K562 (cell line): ENCODE data around the gene CREB3L1. TPM values are rescaled to one million over a fixed set of nuclear protein-coding genes. Genes with fewer than 3 reads are reported as not detected.

Experiments
- ATAC-seq: fragments of 200-7000 bp; cut with Tn5 transposase; 3 replicates; pipeline ENCODE4 v1.9.1; 2020; ENCODE audit warnings: moderate library complexity
- BruUV-seq: library from RNA; stranded (reverse); fragments of 400-500 nt; replicated peaks from 2 replicates; lab custom pipeline; 2021; lab: Mats Ljungman, UMichigan
- CTCF ChIA-PET: fragments of 300-600 bp; formaldehyde crosslinking; extraction: SDS; loops from one replicate; lab custom pipeline; 2021; ENCODE audit warnings: low intra/inter-chr PET ratio; lab: Yijun Ruan, JAX
- POLR2A ChIA-PET: fragments of 300-600, 350-650 bp; sonication (Branson Sonifier 250); formaldehyde crosslinking; extraction: SDS; loops from one replicate; lab custom pipeline; 2021; ENCODE audit warnings: antibody characterized with exemption, inconsistent platforms; lab: Yijun Ruan, JAX
- DNase-seq, 4 experiments: peaks; one replicate each; pipeline versions ENCODE4 v3.0.0 to v3.0.0-alpha.2; 2011 to 2018; ENCODE audit warnings: low spot score in 3 of 4, mixed read lengths in 3 of 4; ENCODE audit errors: extremely low read depth in 1 of 4
- FAIRE-seq: peaks from 2 replicates; lab custom pipeline; 2011; peaks lifted over from hg19 to GRCh38; lab: Jason Lieb, UNC
- H2AFZ ChIP-seq: 2 replicates; pipeline ENCODE4 v1.6.0; 2011; ENCODE audit warnings: low read depth, low read length, control low read depth, inconsistent platforms
- H3K27ac ChIP-seq: fragments of 200-600 bp; 3 replicates; pipeline ENCODE4 v1.8.0; 2011; ENCODE audit warnings: low read depth, mild to moderate bottlenecking, control low read depth, inconsistent platforms, low read length, moderate library complexity, mixed read lengths; ENCODE audit errors: extremely low read depth
- H3K27me3 ChIP-seq, 2 experiments: fragments of 300-600 bp in 1 of 2; 2 replicates in 1 of 2; 3 replicates in 1 of 2; pipeline versions ENCODE4 v1.6.0 to v1.8.0; 2011; ENCODE audit warnings: inconsistent platforms in 2 of 2, low read length in 2 of 2, mild to moderate bottlenecking in 1 of 2, mixed read lengths in 1 of 2, moderate library complexity in 1 of 2; ENCODE audit not compliant: control insufficient read depth in 2 of 2, insufficient read depth in 2 of 2
- H3K36me3 ChIP-seq: fragments of 300-600 bp; 3 replicates; pipeline ENCODE4 v1.8.0; 2011; ENCODE audit warnings: mild to moderate bottlenecking, low read length, inconsistent platforms; ENCODE audit not compliant: control insufficient read depth, insufficient read depth
- H3K4me1 ChIP-seq, 2 experiments: fragments of 200-600 bp in 1 of 2; replicated peaks in 1 of 2; 2 replicates in 1 of 2; 3 replicates in 1 of 2; pipeline versions ENCODE4 v1.5.1 to v1.8.0; 2011; ENCODE audit warnings: inconsistent platforms in 2 of 2, low read length in 2 of 2, mild to moderate bottlenecking in 1 of 2, mixed read lengths in 1 of 2, moderate library complexity in 1 of 2; ENCODE audit not compliant: control insufficient read depth in 2 of 2, insufficient read depth in 2 of 2
- H3K4me2 ChIP-seq: 2 replicates; pipeline ENCODE4 v1.6.1; 2011; ENCODE audit warnings: low read length, control low read depth, inconsistent platforms, mixed read lengths; ENCODE audit not compliant: insufficient read depth
- H3K4me3 ChIP-seq: fragments of 200-600 bp; sonication (generic), shearing (Covaris generic); 2 replicates; pipeline ENCODE4 v1.5.1; 2016; ENCODE audit warnings: control low read depth, inconsistent platforms
- H3K79me2 ChIP-seq: fragments of 200-600 bp; 3 replicates; pipeline ENCODE4 v1.8.0; 2011; ENCODE audit warnings: low read length, inconsistent platforms; ENCODE audit not compliant: control insufficient read depth, insufficient read depth
- H3K9ac ChIP-seq, 2 experiments: 2 replicates each; pipeline versions ENCODE4 v1.6.0 to v1.6.1; 2011; ENCODE audit warnings: low read depth in 2 of 2, low read length in 2 of 2, control low read depth in 1 of 2, inconsistent platforms in 1 of 2, mild to moderate bottlenecking in 1 of 2, mixed read lengths in 1 of 2; ENCODE audit not compliant: insufficient read depth in 1 of 2
- H3K9me1 ChIP-seq: one replicate; pipeline ENCODE4 v1.6.0; 2011; ENCODE audit warnings: inconsistent platforms, mild to moderate bottlenecking, low read length, moderate library complexity; ENCODE audit not compliant: control insufficient read depth, insufficient read depth
- H3K9me3 ChIP-seq: replicated peaks from 2 replicates; pipeline ENCODE4 v1.5.1; 2011; ENCODE audit warnings: low read depth, low read length, inconsistent platforms; ENCODE audit not compliant: control insufficient read depth, insufficient read depth
- H4K20me1 ChIP-seq: replicated peaks from 2 replicates; pipeline ENCODE4 v1.6.1; 2011; ENCODE audit warnings: low read length, inconsistent platforms, mixed read lengths; ENCODE audit not compliant: control insufficient read depth, insufficient read depth
- BDP1 ChIP-seq: IDR thresholded peaks from 3 replicates; pipeline ENCODE4 v1.6.1; 2011; ENCODE audit not compliant: insufficient read length, insufficient read depth
- CBFA2T3 ChIP-seq: fragments of 450-650 bp; IDR thresholded peaks from 2 replicates; pipeline ENCODE4 v1.6.1; 2017
- CEBPZ ChIP-seq: fragments of 150-350 bp; IDR thresholded peaks from 2 replicates; pipeline ENCODE4 v1.6.1; 2014; ENCODE audit warnings: low read depth, mild to moderate bottlenecking, low read length, borderline replicate concordance
- CTCF ChIP-seq, 3 experiments: IDR thresholded peaks in 2 of 3; conservative IDR thresholded peaks in 1 of 3; 2 replicates each; pipeline ENCODE4 v1.5.1; 2011 to 2012; ENCODE audit warnings: low read length in 3 of 3, mild to moderate bottlenecking in 3 of 3, control low read depth in 2 of 3, improper control_type of control experiment in 1 of 3, inconsistent platforms in 1 of 3, low read depth in 1 of 3, mixed read lengths in 1 of 3, moderate library complexity in 1 of 3; ENCODE audit not compliant: insufficient read depth in 2 of 3
- GABPA ChIP-seq: fragments of 200-800 bp; sonication (Bioruptor generic); conservative IDR thresholded peaks from 2 replicates; pipeline ENCODE4 v1.6.1; 2016; ENCODE audit warnings: low read depth, missing genetic modification characterization, missing compliant biosample characterization
- HNRNPUL1 ChIP-seq: fragments of 200-400 bp; formaldehyde crosslinking; IDR thresholded peaks from 2 replicates; pipeline ENCODE4 v1.6.1; 2017; ENCODE audit warnings: low read length
- MEF2D ChIP-seq: conservative IDR thresholded peaks from 2 replicates; pipeline ENCODE4 v1.6.1; 2016; ENCODE audit warnings: low read depth, missing genetic modification characterization, missing compliant biosample characterization
- NUFIP1 ChIP-seq: fragments of 450-650 bp; IDR thresholded peaks from 2 replicates; pipeline ENCODE4 v1.6.1; 2018; ENCODE audit not compliant: partially characterized antibody
- POLR2AphosphoS2 ChIP-seq: IDR thresholded peaks from 2 replicates; pipeline ENCODE4 v1.6.1; 2012; ENCODE audit warnings: low read length, improper control_type of control experiment
- RBM39 ChIP-seq: fragments of 200-400 bp; formaldehyde crosslinking; optimal IDR thresholded peaks from 2 replicates; pipeline ENCODE3; 2018; ENCODE audit warnings: low read depth, low read length
- RNF2 ChIP-seq: sonication (generic); IDR thresholded peaks from 2 replicates; pipeline ENCODE4 v1.6.1; 2016
- ZBTB33 ChIP-seq: sonication (generic); formaldehyde crosslinking; IDR thresholded peaks from 2 replicates; pipeline ENCODE4 v1.8.1; 2023; ENCODE audit warnings: mild to moderate bottlenecking, missing genetic modification reagents
- WGBS: fragments of 100-300 bp; shearing (Covaris generic); methylation state at CpG from one replicate; pipeline ENCODE4 v1.1.6; 2016; ENCODE audit warnings: low coverage, mixed read lengths; ENCODE audit not compliant: insufficient coverage; ENCODE audit errors: missing lambda C conversion rate; 5-methylcytosine and 5-hydroxymethylcytosine counted together
- in situ Hi-C: fragments of 300-500 bp; cut with MboI; formaldehyde crosslinking; loops from 4 replicates; pipeline ENCODE4 v1.15.0; 2018; ENCODE audit warnings: inconsistent platforms, mixed read lengths
- intact Hi-C: fragments of 100-400 bp; cut with micrococcal nuclease; formaldehyde crosslinking; loops from 2 replicates; pipeline ENCODE4 v1.14.2; 2022
- polyA plus RNA-seq, 8 experiments: library from polyadenylated mRNA; depleted of rRNA in 4 of 8; stranded (reverse) in 5 of 8; unstranded in 3 of 8; fragments of >200 nt; fragmentation: Nextera tagmentation in 2 of 8; fragmentation: Illumina TruSeq in 1 of 8; extraction: Ambion mirVana in 2 of 8; extraction: Trizol in 1 of 8; gene quantifications; 2 replicates each; pipeline versions ENCODE4 v1.2.1 to v1.2.3, GENCODE V29; 2011 to 2014; ENCODE audit warnings: inconsistent platforms in 1 of 8, missing spikeins in 1 of 8
- total RNA-seq, 7 experiments: library from RNA; depleted of rRNA in 6 of 7; stranded (reverse); fragments of >200 nt in 6 of 7; fragmentation: Illumina TruSeq in 2 of 7; extraction: Trizol in 2 of 7; gene quantifications; 2 replicates each; pipeline versions ENCODE4 v1.2.1 to v1.2.3, GENCODE V29; 2011 to 2021; ENCODE audit warnings: low replicate concordance in 1 of 7
- TF ChIP-seq, protein P1 (sequence below): IDR thresholded peaks from 3 replicates; pipeline ENCODE4 v1.6.1; 2011; ENCODE audit warnings: borderline replicate concordance, mild to moderate bottlenecking, moderate library complexity; ENCODE audit not compliant: insufficient read length; ENCODE audit errors: extremely low read depth

CREB3L1 gene
- total and polyA plus RNA-seq, 9 of the 15 experiments (the other 6 are each of a cell fraction or from before 2014, with no cell fraction given), result 1.2 to 27.6 (median 3.7) TPM

DNA sequence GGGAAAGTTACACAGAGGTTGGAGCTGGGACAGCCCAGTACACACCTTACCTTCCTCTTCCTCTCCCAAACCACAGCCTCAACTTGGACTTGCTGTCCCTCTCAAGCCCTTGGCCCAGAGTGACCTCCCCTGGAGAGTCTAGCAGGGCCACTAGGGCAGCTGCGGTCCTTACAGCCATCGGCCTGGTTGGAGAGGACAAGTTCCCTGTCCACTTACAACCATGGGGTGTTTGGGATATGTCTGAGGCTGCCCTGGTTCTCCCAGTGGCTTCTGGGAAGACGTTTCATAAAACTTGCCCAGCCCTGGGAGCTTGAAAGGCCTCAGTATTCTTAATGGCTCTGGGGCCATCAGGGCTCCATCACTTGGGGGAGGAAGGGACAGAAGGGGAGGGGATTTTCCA, 56.7 kb downstream of the CREB3L1 start:
- in situ Hi-C loops (no loop called here), intact Hi-C loops (no loop called here)
- Histone ChIP-seq H3K4me2 (no peak overlapping the region), H3K79me2 (no peaks in the 10 kb centered on the region), H3K9me3 (no peaks in the 10 kb centered on the region), H3K36me3 (no peaks in the 10 kb centered on the region), H3K4me3 (no peak overlapping the region), H3K9ac (peak overlapping the region in 1 of 2 experiments; percentile 1; a peak in 1 of 4 replicates), H3K27me3 (peaks cover 36 to 69% of the 10 kb centered on the region in 2 experiments; a peak in 4 of 5 replicates), H3K27ac (no peak overlapping the region), H3K9me1 (no peaks in the 10 kb centered on the region), H3K4me1 (peaks cover 23 to 44% of the 10 kb centered on the region in 2 experiments), H4K20me1 (peaks cover 3% of the 10 kb centered on the region; the same call in 1 of the 2 replicates), H2AFZ (no peak overlapping the region)
- POLR2A ChIA-PET, result no interaction called here
- ATAC-seq (no peak), FAIRE-seq (no peak), DNase-seq (no peak)
- CTCF ChIA-PET, result interaction anchor here (0.6 kb wide), 1 partner anchor 56 kb away, joined by 4 read pairs; no protein-coding TSS in a partner anchor
- no TSS peak for BruUV-seq
- 7% methylated on average over 3 of the region's 3 CpGs for WGBS
- no peak for TF ChIP-seq CBFA2T3
- no peak for TF ChIP-seq CEBPZ
- no peak for TF ChIP-seq POLR2AphosphoS2
- TF ChIP-seq NUFIP1, result no peak
- TF ChIP-seq HNRNPUL1, result no peak
- TF ChIP-seq, protein P1, sequence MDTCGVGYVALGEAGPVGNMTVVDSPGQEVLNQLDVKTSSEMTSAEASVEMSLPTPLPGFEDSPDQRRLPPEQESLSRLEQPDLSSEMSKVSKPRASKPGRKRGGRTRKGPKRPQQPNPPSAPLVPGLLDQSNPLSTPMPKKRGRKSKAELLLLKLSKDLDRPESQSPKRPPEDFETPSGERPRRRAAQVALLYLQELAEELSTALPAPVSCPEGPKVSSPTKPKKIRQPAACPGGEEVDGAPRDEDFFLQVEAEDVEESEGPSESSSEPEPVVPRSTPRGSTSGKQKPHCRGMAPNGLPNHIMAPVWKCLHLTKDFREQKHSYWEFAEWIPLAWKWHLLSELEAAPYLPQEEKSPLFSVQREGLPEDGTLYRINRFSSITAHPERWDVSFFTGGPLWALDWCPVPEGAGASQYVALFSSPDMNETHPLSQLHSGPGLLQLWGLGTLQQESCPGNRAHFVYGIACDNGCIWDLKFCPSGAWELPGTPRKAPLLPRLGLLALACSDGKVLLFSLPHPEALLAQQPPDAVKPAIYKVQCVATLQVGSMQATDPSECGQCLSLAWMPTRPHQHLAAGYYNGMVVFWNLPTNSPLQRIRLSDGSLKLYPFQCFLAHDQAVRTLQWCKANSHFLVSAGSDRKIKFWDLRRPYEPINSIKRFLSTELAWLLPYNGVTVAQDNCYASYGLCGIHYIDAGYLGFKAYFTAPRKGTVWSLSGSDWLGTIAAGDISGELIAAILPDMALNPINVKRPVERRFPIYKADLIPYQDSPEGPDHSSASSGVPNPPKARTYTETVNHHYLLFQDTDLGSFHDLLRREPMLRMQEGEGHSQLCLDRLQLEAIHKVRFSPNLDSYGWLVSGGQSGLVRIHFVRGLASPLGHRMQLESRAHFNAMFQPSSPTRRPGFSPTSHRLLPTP, result no peak
- TF ChIP-seq RBM39, result no peak
- TF ChIP-seq ZBTB33 (CRISPR knock-in tag), result no peak
- TF ChIP-seq CTCF (IDR thresholded peaks at IDR 0.05 in 2 of 3, conservative IDR thresholded peaks at IDR 0.05 in 1 of 3; ENCODE audit: insufficient read depth in 2 of 3, low read depth in 1 of 3, low read length in 3 of 3), result no peak
- no peak for TF ChIP-seq MEF2D (tag)
- no peak for TF ChIP-seq RNF2
- no peak for TF ChIP-seq BDP1
- no peak for TF ChIP-seq GABPA
